Camera-type eye (tissue), 1 donor: ENCODE results near the gene TUBB8. TPM values are rescaled to one million over a fixed set of nuclear protein-coding genes. Genes with fewer than 3 reads are reported as not detected.

ENCODE experiments used
- total RNA-seq: library from RNA; depleted of rRNA; stranded (reverse); fragments of >200 nt; gene quantifications from one replicate; pipeline ENCODE4 v1.2.3, GENCODE V29; 2014

TUBB8 gene
- total RNA-seq, result not detected

DNA sequence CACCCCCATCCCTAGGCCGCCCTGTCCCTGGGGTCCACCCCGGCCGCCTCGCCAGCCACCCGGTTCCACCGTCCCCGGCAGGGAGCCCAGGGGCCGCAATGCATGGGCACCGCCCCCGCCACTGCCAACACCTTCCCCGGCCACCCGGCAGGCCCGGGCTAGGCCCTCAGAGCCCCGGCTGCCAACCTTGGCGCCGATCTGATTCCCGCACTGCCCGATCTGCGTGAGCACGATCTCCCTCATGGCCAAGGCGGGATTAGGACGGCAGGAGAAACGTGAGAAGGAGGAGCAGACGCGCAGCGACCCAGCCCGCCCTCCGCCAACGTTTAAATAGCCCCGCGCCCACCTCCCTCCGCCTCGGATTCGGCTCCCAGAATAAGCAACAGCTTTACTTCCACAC lies at the start of gene TUBB8:
TSS of gene TUBB8 (minus strand) at position 301 of the 400 bp plus-strand sequence. CDS start at position 243, 58 bp downstream.

Other genes with a start within 250 kb of the TUBB8 start
- 111 TPM for gene ZMYND11, start 86.2 kb upstream of the TUBB8 start, total RNA-seq